Measurements from ENCODE around the gene RPP30. TPM values are rescaled to one million over a fixed set of nuclear protein-coding genes. Genes with fewer than 3 reads are reported as not detected.
"Not testable (repeated sequence)": the region's sequence is repeated elsewhere in the genome, so short reads cannot be mapped to it uniquely, and the experiment has no call there.

The RPP30 gene
- total RNA-seq, 4 donors from 2014 or later: 16.4 to 53.6 (median 19.6) TPM

DNA sequence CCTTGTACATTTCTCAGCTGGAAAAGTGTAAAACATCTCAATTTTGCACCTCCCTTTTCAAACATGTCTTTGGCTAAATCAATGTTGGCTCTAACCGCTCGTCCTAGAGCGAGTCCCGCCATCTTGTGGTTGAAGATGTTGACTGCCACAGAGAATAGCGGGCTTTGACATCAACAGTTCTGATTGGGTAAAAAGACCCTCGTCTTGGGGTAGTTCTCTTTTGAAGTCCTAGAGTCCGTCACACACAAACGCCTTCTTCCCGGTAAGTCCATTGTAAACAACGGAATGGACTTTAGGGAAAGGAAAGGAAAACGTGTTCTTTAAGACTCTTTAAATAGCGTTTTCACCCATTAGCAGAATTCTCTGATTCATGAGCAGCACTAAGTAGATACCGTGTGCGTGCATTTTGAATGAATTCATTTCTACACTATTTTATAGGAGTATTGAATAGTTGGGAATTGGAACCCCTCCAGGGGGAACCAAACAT lies 452 bp upstream of the RPP30 start:
- no peak for TF ChIP-seq POLR2A (IDR thresholded peaks at IDR 0.05)
- TF ChIP-seq, protein P1, sequence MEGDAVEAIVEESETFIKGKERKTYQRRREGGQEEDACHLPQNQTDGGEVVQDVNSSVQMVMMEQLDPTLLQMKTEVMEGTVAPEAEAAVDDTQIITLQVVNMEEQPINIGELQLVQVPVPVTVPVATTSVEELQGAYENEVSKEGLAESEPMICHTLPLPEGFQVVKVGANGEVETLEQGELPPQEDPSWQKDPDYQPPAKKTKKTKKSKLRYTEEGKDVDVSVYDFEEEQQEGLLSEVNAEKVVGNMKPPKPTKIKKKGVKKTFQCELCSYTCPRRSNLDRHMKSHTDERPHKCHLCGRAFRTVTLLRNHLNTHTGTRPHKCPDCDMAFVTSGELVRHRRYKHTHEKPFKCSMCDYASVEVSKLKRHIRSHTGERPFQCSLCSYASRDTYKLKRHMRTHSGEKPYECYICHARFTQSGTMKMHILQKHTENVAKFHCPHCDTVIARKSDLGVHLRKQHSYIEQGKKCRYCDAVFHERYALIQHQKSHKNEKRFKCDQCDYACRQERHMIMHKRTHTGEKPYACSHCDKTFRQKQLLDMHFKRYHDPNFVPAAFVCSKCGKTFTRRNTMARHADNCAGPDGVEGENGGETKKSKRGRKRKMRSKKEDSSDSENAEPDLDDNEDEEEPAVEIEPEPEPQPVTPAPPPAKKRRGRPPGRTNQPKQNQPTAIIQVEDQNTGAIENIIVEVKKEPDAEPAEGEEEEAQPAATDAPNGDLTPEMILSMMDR (IDR thresholded peaks at IDR 0.05): peak; percentile 5 to 47 (median 28)
- H3K27me3 ChIP-seq: no peaks in the 10 kb centered on the region
- H3K4me3 ChIP-seq: peak overlapping the region; percentile 74 to 91 (median 85)
- DNase-seq: peak in 2 of 3 donors; percentile 45 to 61
- peak overlapping the region; percentile 43 to 79 (median 52) for H3K27ac ChIP-seq
- peaks cover 0 to 8% (median 0%) of the 10 kb centered on the region in 3 donors for H3K36me3 ChIP-seq
- no peaks in the 10 kb centered on the region for H3K9me3 ChIP-seq
- peaks cover 0 to 12% (median 4%) of the 10 kb centered on the region in 4 donors for H3K4me1 ChIP-seq

- Histone ChIP-seq H3K36me3 (peaks cover 0 to 20% (median 0%) of the 10 kb centered on the region in 3 donors), H3K9me3 (no peaks in the 10 kb centered on the region), H3K27ac (peak overlapping the region in 1 of 4 donors; percentile 79), H3K4me1 (peaks cover 0 to 12% (median 4%) of the 10 kb centered on the region in 4 donors), H3K4me3 (peak overlapping the region; percentile 74 to 91 (median 85)), H3K27me3 (no peaks in the 10 kb centered on the region)
- TF ChIP-seq, protein P1 (IDR thresholded peaks at IDR 0.05): no peak
- no peak for TF ChIP-seq POLR2A (IDR thresholded peaks at IDR 0.05)
- no peak for DNase-seq
Observed at GRCh38 chr10:90872648-90873020, 860 bp downstream of the RPP30 start.

DNA sequence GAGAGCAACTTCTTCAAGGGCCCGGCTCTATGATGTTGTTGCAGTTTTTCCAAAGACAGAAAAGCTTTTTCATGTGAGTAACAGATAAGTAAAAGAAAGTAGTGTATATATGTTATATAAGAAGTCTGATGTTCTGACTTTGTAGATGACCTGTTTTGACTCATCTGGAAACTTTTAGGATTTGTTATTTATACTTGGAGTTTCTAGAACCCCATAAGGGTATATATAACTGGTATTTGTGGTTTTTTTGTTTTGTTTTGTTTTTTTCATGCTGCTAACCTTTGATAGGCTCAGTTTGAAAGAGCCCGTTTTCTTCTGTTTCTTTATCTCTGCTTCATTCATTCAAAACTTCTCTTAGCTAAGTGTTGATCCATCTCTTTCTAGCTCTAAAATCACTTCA lies 7.3 kb downstream of the RPP30 start:
- Histone ChIP-seq H3K9me3 (no peaks in the 10 kb centered on the region), H3K27ac (no peak overlapping the region), H3K4me1 (no peaks in the 10 kb centered on the region), H3K36me3 (peaks cover 0 to 68% (median 0%) of the 10 kb centered on the region in 3 donors), H3K27me3 (no peaks in the 10 kb centered on the region), H3K4me3 (no peak overlapping the region)
- TF ChIP-seq, protein P1 (IDR thresholded peaks at IDR 0.05): no peak
- TF ChIP-seq POLR2A (IDR thresholded peaks at IDR 0.05): no peak
- no peak for DNase-seq

- H3K4me1 ChIP-seq, H3K27me3 ChIP-seq, H3K4me3 ChIP-seq, H3K27ac ChIP-seq, H3K9me3 ChIP-seq, DNase-seq: not testable (repeated sequence)
- TF ChIP-seq, protein P1 (IDR thresholded peaks at IDR 0.05): peak in 4 of 6 experiments; percentile 54 to 64 (median 56)
- H3K36me3 ChIP-seq: peaks cover 0 to 68% (median 0%) of the 10 kb centered on the region in 3 donors
Observed at GRCh38 chr10:90880059-90880719, 8.4 kb downstream of the RPP30 start.

GRCh38 chr10:90884431-90884830 lies 12.7 kb downstream of the RPP30 start:
- DNase-seq: no peak
- Histone ChIP-seq H3K36me3 (peaks cover 0 to 66% (median 0%) of the 10 kb centered on the region in 3 donors), H3K9me3 (no peaks in the 10 kb centered on the region), H3K4me3 (no peak overlapping the region), H3K27ac (no peak overlapping the region), H3K27me3 (no peaks in the 10 kb centered on the region), H3K4me1 (no peaks in the 10 kb centered on the region)
- TF ChIP-seq, protein P1 (IDR thresholded peaks at IDR 0.05): no peak
- TF ChIP-seq POLR2A (IDR thresholded peaks at IDR 0.05): no peak

All from Peyer's patch (tissue), 4 donors.